Myocyte (in vitro differentiated cells): Measurements from ENCODE around the gene GRIK3. TPM values are rescaled to one million over a fixed set of nuclear protein-coding genes. Genes with fewer than 3 reads are reported as not detected.

ENCODE experiments used
- DNase-seq: peaks from one replicate; pipeline ENCODE4 v3.0.0-alpha.2; 2012; ENCODE audit warnings: low read depth
- total RNA-seq: library from RNA; depleted of rRNA; stranded (reverse); fragments of >200 nt; gene quantifications from 2 replicates; pipeline ENCODE4 v1.2.3, GENCODE V29; 2014

The GRIK3 gene
- total RNA-seq, 1 donor from 2014 or later: not detected

DNA sequence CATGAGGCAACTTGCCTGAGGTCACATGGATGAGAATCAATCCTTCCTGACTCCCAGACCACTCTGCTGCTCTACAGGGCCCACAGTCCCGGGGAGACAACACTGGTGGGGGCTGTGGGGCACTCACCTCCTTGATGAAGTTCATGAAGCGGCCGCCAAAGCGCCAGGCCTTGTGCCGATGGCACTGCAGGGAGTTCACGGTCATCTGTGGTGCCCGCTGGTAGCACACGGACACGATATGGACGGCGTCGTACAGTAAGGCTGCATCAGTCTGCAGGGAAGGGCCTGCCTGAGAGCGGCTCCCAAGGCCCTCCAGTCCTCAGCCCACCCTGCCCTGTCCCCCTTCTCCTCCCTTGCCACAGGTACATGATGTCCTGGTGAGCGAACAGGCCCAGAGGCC, 175.3 kb downstream of the GRIK3 start:
- DNase-seq: no peak

DNA sequence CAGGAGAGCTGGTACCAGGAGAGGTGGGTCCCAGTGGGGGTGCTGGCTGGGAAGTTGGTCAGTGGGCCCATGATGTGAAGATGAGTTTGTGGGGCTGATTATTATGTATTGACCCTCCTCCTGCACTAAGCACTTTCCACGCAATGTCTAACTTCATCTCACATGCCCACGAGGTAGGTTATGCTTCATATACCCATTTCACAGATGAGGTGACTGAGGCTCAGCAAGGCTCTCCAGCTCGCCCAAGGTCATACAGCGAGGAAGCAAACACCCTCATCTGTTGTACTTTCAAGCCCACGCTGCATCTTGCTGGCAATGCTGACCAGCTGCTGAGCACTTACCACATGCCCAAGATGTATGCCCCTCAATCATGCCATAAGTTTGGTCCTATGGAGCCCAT, 175.8 kb downstream of the GRIK3 start:
- no peak for DNase-seq

DNA sequence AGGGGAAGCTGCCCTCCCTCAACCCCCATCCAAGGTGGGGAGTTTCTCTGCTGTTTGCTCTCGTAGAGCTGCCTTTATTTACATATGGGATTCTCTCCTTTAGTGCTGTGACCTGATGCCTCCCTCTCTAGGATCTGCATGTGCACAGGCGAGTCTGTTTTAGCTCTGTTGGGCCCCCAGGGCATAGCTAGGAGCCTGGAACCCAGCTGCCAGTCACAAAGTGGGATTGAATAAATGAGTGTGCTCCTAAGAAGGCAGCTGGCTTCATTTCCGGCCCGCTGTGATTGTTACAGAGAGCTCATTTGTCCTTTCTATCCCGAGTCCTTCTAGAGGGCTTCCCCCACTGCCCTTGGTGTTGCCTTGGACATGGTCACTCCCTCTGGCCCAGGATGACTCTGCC, 176.6 kb downstream of the GRIK3 start:
- DNase-seq: no peak

DNA sequence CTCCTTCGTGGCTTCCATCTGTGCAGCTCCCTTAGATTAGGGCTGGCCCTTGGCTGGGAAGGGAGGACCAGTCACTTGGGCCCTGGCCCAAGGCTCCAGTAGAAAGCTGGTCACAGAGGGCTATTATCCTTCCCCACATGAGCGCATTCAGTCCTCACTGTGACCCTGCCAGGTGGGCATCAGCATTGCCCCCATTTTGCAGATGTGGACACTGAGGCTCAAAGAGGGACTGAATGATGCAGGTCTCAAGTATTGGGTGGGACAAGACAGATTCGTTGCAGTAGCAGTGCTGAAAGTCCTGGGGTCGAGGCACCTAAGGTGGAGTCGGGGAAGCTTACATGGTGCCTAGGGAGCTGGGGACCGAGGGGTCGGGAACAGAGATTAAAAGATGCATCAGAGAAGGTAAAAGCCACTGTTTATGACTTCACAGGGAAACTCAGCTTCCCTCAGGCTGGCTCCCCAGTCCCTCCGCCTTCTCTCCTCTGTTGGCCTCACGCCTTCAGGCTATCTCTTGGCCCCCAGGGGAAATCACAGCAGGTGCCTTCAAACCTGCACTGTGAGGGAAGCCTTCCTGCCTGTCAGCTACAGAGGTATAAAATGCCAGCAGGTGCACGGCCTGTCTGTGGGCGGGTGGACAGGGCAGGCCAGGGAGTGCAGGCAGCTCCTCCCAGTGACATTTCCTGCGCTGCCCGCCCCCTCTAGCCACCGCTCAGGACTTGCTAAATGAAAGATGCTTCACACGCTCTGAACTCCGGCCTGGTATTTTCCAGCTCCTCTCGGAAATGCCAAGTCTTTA, 178.4 kb downstream of the GRIK3 start:
- no peak for DNase-seq

DNA sequence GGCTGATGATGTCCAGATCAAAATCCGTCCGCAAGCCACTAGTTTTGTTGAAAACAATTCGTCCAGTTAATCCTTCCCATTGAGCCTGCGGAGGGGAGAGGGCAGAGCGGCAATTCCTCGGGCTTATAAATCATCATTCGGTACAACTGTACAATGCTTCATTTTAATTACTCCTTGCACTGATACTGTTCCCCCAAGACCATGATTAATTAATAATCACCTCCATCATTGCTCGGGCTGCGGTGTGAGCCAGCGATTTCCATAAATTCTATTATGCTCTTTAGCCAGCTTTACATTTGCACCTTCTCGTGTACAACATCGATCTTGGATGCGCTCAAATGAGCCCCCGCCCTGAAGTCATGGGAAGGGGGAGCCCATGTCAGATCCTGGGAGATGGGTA, 180.7 kb downstream of the GRIK3 start:
- no peak for DNase-seq

DNA sequence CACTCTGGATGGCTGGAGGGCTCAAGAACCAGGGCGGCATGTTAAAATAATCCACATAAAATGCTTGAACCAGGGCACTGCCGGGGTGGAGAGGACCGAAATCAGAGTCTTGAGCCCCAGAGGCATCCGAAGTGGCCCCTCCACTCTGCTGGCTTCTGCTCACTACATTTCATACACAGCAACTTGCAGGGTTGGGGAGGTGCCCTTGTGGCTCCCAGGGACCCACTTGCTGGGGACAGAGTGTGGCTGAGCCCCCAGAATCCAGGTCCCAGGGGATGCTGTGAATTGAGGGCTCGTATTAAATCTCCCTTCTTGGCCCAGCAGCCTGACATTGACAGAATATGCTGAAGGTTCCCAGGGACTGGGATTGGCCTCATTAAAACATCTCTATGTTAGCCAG, 181.7 kb downstream of the GRIK3 start:
- no peak for DNase-seq

DNA sequence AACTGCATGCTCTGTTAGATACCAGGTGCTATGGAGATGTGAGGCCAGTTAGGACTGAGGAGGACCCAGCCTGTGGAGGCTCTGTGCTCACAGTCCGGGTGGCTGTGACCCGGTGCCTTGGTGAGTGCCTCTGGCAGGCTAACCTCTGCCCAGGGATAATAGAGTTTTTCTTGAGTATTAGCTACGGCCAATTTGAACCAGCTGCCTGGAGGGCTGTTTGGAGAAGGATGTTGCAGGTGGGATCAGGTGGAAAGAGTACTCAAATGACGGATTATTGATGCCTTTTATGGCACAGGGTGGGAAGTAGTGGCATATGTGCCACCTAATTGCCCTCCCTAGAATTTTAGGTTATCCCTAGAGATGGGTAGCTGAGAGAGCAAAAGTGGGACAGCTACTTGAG, 182.7 kb downstream of the GRIK3 start:
- no peak for DNase-seq

DNA sequence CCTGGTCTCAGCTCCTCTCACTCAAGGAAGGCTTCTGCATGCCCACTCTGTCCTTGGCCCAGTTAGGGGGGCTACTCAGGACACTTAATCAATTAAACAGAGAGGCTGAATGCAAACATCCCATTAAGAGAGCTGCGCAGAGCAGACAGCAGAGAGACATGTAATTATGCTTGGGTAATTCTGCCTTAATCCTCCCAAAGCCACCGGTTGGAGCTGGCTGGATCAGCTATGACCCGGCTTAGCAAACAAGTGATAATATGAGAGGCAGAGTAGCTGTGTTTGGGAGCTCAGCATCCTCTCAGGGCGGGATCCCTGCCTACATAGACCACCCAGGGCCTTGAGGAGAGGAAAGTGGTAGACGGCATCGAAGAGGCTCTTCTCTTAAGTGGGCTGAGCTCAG, 183.2 kb downstream of the GRIK3 start:
- DNase-seq: no peak

DNA sequence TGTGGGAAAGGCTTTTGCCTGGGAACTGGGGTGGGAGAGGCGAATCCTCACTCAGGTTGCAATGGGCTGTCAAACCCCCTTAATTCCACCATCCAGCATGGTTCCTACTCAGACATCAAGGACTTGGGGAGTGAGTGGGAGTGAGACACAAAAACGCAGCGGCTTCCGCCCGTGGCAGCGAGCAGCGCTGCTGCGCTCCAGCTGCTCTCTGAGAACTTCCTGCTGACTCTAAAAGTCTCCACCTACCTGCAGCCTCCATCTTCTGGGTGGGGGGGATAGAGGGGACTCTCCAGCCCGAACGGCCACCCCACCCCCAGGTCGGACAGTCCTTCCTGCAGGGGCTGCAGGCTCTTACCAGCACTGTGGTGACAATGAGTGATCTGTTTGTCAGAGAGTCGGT, 184.4 kb downstream of the GRIK3 start:
- no peak for DNase-seq

DNA sequence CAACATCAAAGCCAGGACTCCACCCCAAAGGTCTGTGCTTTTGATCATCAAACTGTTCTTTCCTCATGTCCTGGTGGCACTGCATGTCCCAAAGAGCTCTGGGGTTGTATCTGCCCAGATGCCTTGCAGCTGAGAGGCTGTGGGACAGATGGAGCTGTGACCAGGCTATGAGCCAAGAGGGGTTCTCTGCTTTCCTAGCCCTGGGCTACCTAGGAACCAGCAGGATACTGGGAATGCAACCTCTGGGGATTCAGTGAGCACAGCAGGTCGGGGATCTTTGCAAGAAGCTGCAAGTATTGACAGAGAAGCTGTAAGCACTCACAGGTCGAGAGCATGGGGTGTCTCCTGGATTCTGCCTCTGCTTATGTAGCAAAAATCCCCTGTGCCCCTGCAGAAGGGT, 186.6 kb downstream of the GRIK3 start:
- no peak for DNase-seq

DNA sequence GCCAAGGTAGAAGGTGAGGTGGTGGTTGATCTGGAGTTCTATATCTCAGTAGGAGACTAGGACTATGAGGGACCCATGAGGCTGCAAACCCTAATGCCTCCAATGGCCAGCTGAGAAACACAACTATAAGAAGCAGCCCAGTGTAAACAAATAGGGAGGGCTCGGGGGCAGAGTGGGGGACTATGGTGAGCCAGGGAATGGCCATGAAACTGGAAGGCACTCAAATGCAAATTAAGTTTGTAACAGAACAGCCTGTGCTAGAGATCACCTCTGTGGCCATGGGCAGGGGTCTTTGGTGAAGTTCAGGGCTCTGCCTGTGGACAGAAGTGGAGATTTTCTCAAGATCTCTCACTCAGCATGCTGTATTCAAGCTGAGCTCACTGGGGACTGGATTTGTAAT, 187.1 kb downstream of the GRIK3 start:
- no peak for DNase-seq

DNA sequence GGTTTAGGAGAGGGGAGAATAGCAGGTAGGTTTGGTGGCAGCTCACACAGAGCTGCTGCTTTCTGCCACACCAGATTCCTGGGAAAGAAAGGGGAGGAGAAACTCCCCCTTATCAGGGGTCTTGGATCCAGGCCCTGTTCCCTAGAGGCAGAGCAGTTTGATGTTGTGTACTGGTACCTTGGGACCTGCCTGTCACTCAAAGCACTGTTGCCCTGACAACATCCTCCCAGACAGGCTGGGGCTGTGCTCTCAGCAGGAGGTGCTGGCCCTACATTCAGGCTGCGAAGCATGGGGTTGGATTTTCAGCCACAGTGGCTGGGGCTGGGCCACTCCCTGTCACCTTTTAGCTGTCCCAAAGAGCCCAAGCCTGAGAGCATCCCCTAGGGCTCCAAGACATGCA, 188.0 kb downstream of the GRIK3 start:
- no peak for DNase-seq

DNA sequence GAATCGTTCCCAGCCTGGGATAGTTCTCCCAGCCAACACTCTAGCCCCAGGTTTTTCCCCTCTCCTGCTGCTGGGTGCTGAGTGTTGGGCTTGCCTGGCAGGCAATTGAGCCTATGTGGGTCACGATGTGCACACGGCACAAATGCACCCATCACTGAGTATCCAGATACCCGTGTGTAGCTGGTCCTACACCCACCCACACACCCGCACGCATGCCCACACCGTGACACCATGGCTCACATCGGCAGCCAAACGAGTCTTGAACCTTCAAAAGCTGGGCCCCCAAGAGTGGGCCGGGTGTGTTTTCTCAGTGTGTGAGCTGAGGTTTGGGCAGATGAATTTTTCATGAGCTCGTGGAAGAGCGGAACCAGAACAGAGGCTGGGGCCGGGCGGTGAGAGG, 188.5 kb downstream of the GRIK3 start:
- DNase-seq: no peak

DNA sequence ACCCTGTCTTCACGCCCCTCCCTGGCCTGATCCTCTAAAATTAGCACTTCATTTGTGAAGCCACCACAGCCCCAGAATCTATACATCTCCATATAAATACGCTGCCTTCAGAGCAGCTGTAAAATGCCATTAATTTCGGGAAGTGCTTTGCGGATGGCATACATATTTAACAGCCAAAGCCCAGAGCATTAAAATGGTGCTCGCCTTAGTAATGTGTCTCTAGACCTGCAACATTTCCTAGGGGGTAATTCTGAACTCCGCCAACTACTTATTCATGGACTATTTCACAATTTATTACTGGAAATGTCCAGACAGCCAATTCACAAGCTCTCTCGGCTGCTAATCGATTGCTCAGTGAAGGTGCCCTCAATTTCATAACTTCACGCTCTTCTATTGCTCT, 189.4 kb downstream of the GRIK3 start:
- DNase-seq: no peak

DNA sequence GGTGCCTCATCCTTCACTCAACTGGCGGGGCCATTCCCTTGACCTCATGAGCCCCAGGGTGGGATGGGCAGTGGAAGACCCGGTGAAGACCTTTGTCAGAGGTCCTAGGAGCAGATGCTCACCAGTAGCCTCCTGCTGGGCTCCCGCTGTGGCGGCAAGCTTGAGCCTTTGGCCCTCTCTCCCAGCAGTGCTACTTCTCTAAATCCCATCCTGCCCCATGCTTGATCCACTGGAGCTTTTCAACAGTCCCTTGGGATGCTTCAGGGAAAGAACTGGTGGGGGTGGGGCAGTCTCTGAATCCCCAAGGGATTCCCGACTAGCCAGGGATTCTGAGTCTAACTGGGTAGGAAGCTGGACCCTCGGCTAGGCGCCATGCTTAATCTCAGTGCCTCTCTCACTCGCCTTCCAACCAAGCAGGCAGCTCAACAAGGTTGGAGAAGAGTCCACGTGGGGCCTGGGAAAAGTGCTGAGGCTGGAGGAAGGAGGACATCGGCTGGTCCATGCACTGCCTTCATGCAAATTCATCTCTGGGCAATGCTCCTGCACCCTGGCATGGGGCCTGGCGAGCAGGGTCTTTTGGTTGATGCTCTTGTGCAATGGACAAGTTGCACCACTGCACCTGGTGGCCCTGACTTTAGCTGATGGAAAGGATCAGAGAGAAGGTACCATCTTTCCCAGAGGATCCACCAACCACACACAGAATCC, 190.3 kb downstream of the GRIK3 start:
- no peak for DNase-seq

DNA sequence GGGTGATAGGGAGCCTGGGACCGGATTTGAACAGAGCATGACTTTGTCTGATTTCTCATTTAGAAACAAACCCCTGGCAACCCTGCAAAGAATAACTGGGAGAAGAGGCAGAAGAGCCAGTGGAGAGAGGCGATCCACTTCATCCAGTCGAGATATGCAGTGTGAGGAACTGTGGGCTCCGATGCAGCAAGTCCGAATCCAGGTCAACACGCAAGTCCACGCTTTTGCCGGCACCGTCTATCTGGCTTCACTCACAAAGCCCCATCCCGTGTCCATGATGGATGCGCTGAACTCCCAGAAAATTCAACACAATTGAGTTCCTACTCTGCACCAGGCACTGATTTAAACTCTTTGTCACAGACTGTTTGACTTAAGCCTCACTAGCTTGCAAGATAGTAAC, 191.3 kb downstream of the GRIK3 start:
- DNase-seq: no peak

DNA sequence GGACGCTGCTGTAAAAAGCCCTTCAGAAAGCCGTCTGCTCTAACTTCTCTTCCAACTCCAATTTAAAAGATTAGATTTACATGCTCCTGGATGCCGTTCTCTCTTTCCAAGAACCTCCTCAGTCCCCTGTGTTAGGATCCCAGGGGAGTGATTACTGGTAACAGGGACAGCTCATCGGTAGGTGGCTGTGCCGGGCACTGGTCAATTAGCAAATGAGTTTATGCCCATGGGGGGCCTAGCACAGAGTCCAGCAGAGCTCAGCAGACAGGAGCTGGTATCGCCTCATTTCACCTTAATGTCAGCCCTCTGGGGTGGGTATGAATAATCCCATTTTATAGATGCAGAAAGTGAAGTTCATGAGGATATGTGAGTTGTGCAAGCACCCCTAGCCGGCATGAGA, 191.9 kb downstream of the GRIK3 start:
- DNase-seq: no peak

DNA sequence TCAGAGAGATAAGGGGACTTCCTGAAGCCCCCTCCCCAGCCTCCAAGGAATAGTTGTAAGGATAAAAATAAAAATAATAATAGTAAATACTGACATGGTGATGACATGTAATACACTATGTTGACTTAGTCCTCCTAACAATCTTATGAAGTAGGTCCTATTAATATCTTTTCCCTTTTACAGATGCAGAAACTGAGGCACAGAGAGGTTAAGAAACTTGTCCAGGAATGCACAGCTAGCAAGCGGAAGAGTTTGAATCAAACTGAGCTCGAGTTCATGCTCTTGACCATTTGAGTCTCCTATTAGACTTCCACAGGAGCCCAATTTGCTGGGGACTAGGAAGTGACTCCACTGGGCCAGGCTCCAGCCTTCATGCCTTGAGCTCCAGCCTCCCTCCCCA, 194.8 kb downstream of the GRIK3 start:
- no peak for DNase-seq

DNA sequence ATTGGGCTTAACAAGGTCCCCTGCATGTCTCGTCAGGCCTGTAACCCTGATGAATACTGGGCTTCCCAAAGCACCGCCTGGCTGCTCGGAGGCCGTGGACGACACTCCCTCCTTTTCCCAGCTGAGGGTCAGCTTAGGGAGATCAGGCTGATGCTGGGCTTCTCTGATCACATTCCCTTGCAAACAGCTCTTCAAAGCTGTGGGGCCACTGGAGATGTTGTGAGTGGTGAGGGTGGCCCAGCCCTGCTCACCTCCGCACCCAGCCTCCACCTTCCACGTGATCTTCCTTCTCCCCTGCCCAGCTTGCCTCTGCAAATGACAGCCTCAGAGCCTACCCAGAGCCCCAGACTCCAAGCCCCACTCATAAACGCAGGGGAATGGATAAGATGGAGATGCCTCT, 195.4 kb downstream of the GRIK3 start:
- DNase-seq: no peak

DNA sequence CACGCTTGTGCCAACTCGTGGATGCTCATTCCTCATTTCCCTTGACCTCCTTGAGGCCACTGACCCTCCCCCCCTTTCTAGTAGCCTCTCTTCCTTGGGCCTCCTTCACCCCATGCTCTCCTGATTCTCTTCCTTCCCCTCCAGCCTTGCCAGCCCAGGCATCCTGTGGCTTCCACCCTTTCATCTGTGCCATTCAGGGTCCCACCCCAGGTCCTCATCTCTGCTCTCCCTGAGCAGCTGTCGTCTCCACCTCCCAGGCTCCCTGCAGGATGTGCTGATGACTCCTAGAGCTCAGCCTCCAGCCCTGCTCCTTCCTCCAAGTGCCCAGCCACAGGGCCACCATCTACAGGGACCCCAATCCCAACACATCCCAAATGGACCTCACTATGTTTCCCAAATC, 197.4 kb downstream of the GRIK3 start:
- no peak for DNase-seq

DNA sequence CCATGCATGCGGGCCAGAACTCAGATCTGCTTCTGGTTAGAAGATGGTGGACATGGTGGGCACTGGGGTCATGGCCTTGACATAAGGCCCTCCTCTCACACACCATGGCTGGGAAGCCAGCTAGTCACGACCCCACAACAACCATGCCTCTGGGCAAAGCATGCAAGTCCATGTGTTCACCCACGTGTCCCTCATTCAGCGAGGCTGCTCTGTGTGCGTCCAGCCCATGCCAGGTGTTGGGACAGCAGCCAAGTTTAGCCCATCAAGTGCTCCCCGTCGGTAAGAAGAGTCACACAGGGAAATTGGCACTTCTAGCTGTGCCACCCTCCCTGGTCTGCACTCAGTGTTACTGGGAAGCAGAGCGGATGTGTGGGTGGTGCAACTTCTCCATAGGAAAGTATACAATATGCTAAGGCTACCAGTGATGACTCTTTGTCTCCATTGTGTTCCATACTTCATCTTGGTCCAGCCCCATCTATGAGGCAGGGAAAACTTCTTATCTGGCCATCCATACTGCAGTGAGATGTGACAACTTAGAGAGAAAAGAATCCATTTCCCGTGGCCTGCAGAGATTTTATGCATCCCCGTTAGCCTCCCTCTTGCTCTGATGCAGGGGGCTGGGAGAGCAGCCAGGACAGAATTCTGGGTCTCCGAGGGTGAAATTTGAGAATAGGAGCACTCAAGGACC, 198.0 kb downstream of the GRIK3 start:
- no peak for DNase-seq

DNA sequence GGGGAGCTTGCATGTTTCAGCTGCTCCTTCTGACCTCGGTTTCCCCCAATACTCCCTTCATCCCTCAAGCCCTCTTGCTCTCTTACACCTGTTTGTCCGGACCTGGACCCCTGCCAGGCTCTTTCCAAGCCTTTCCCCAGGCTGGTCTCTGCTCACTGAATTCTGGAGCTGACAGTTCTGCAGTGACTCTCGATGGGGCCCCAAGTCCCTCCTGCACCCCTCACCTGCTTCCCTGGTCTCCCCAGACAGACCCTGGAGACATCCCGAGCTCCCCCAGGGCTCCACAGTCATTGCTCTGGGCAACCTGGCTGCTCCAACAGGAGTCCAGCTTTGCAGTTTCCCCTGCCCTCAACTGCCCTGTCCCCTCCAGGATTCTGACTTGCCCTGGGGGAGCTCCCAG, 198.6 kb downstream of the GRIK3 start:
- DNase-seq: no peak
